GM12873 (cell line): ENCODE data around the gene MAP7.

Experiments used
- CTCF ChIP-seq: IDR thresholded peaks from 2 replicates; pipeline ENCODE4 v1.5.1; 2012; ENCODE audit warnings: low read depth, mild to moderate bottlenecking, moderate library complexity, low read length, control low read depth; ENCODE audit not compliant: insufficient read depth; ENCODE audit errors: missing control alignments

The MAP7 gene

GRCh38 chr6:136326038-136326553 lies 224.1 kb downstream of the MAP7 start:
- TF ChIP-seq CTCF: no peak

DNA sequence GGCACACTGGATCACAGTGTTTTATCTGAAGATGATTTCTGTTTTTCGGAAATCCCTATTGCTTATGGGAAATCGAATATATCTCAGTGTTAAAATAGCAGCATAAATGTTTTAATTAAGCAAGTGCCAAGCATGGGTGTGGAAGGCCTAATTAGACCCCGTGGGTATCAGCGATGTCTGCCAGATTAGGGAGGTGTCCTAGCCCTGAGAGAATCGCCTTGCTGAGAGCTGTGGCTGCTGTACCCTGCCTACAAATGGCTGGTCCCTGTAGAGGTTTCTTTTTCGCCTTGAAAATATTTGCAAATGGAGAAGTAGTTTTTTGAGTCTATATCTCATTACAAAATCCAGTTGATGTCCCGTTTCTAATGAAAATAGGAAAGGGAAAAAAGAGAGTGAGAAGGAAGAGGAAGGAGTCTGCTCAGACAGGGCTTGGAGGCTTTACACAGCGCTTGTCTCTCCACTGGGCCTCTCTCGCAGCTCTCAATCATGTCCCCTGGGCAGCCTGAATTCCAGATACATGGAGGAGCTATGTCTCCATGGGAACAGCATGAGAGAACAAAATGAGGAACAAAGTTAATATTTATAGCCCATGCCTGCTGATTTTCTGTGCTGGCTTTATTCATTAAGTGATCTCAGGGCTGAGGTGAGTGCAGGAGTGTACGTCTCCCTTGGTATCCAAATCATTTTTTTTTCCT lies 225.4 kb downstream of the MAP7 start:
- TF ChIP-seq CTCF: no peak

DNA sequence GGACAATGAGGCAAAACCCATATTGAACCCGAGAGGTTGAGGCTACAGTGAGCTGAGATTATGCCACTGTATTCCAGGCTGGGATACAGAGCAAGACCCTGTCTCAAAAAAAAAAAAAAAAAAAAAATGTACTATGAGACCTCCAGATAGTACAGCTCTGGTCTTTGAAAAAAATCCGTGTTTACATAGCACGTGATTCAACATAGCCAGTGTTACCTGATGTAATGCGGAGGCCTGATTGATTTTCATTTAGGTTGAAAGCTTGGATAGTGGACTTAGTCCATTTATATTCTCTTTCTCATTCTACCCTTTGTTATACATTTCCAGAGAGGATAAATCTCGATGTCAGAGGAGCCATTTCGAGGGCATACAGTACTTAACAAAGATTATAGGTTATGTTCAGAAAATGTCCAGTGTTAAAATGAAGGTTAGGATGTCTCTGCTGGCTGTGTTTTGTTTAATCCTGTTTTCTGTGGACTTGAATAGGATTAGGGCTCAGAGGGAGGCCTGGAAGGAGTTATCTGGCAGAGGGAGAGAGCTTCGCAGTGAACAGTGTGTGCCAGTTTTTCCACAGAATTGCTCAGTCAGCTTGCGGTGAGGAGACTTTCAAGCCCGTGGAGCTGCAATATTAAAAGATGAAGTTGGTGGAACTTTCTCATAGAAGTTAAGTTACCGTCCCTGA lies 226.7 kb downstream of the MAP7 start:
- no peak for TF ChIP-seq CTCF

GRCh38 chr6:136319732-136320131 lies 230.5 kb downstream of the MAP7 start:
- TF ChIP-seq CTCF: no peak

DNA sequence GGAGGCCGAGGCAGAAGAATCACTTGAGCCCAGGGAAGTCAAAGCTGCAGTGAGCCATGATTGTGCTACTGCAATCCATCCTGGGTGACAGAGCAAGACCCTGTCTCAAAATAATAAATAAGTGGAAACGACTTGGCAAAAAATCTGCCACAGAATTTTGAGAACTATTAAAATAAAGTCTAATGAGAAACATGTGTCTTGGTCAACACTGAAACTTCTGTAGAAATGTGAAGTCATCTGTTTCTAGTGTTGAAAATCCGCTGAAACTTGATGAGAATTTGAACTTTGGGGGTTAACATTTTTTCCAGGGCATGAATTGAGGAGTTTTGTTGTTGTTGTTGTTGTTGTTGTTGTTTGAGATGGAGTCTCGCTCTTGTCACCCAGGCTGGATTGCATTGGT lies 231.5 kb downstream of the MAP7 start:
- no peak for TF ChIP-seq CTCF

DNA sequence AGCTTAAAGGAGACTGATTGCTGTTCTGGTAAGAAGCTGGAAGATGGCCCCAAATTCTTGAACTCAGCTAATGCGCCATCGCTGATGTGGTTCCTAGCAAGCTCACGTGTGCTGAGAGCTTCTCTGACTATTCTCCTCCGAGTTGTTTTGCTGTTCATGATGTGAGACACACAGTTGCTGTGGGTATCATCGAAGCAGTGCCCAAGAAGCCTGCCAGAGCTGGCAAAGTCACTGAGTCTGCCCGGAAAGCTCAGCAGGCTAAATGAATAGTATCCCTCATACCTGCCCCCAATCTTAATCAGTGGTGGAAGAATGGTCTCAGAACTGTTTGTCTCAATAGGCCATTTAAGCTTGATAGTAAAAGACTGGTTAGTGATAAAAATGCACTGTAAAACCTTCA lies 232.3 kb downstream of the MAP7 start:
- TF ChIP-seq CTCF: no peak

DNA sequence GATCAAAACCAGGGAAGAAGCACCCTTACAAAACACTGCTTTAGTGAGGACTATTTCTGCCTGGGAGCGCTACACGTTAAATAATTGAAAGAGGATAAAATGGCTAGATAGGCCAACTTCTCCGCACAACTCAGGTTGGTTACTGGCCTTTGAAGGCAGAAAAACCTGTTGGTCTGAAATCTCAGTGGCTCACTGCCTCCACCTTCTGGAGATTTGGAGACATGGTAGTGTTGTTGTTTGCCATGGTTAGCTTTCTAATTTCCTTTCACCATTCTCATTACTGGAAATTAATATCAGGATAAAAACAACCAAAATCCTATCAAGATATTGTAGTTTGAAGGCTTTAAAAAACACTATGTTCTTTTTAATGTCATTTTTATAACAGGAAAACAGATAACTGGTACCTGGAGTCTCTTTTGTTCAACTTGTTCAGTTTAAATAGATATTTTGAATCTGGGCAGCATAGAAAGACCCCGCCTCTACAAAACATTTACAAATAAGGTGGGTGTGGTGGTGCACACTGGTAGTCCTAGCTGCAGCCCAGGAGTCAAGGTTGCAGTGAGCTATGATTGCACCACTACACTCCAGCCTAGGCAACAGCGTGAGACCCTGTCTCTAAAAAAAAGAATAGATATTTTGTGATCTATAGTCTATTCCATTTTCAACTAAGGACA lies 233.1 kb downstream of the MAP7 start:
- TF ChIP-seq CTCF: peak; percentile 81
